CD14-positive monocyte (primary cell): ENCODE results near the gene SERPING1. TPM values are rescaled to one million over a fixed set of nuclear protein-coding genes. Genes with fewer than 3 reads are reported as not detected.
A peak's percentile ranks its signal among the peaks of the same experiment; 100 is the strongest.

Experiments
- DNase-seq, 3 donors: peaks; one replicate each; pipeline ENCODE4 v3.0.0-alpha.2; 2011 to 2022
- H2AFZ ChIP-seq: 2 replicates; pipeline ENCODE4 v1.6.0; 2012; ENCODE audit warnings: mild to moderate bottlenecking, low read depth, low read length, inconsistent platforms; ENCODE audit not compliant: insufficient read depth, poor library complexity, severe bottlenecking
- H3K27ac ChIP-seq, 2 donors: 1 replicate in 1 of 2; 2 replicates in 1 of 2; pipeline ENCODE4 v1.5.1; 2012 to 2013; ENCODE audit warnings: low read length in 2 of 2, control low read depth in 1 of 2, inconsistent platforms in 1 of 2, low read depth in 1 of 2, mild to moderate bottlenecking in 1 of 2
- H3K27me3 ChIP-seq, 2 donors: one replicate each; pipeline versions ENCODE4 v1.6.0 to v1.6.1; 2011 to 2013; ENCODE audit warnings: low read length in 2 of 2; ENCODE audit not compliant: control insufficient read depth in 2 of 2, insufficient read depth in 2 of 2
- H3K36me3 ChIP-seq, 2 donors: replicated peaks in 1 of 2; 1 replicate in 1 of 2; 2 replicates in 1 of 2; pipeline versions ENCODE4 v1.5.1 to v1.6.1; 2012 to 2013; ENCODE audit warnings: low read length in 2 of 2, control low read depth in 1 of 2, inconsistent platforms in 1 of 2, mild to moderate bottlenecking in 1 of 2; ENCODE audit not compliant: insufficient read depth in 2 of 2, control insufficient read depth in 1 of 2
- H3K4me1 ChIP-seq, 2 donors: 1 replicate in 1 of 2; 2 replicates in 1 of 2; pipeline versions ENCODE4 v1.5.1 to v1.6.1; 2012 to 2013; ENCODE audit warnings: low read length in 2 of 2, control low read depth in 1 of 2, inconsistent platforms in 1 of 2, mild to moderate bottlenecking in 1 of 2, moderate library complexity in 1 of 2; ENCODE audit not compliant: insufficient read depth in 2 of 2, control insufficient read depth in 1 of 2
- H3K4me2 ChIP-seq: replicated peaks from 2 replicates; pipeline ENCODE3; 2012; ENCODE audit warnings: low read length, moderate library complexity, mild to moderate bottlenecking; ENCODE audit not compliant: poor library complexity, severe bottlenecking; ENCODE audit errors: extremely low read depth
- H3K4me3 ChIP-seq, 3 experiments: fragments of 200-600 bp in 1 of 3; sonication (generic) in 1 of 3; replicated peaks in 1 of 3; 1 replicate in 2 of 3; 2 replicates in 1 of 3; pipeline ENCODE4 v1.5.1; 2011 to 2013; ENCODE audit warnings: low read length in 3 of 3, mild to moderate bottlenecking in 3 of 3, control low read depth in 2 of 3, low read depth in 2 of 3, inconsistent platforms in 1 of 3, moderate library complexity in 1 of 3
- H3K79me2 ChIP-seq: 2 replicates; pipeline ENCODE4 v1.6.0; 2012; ENCODE audit warnings: mild to moderate bottlenecking, control low read depth, inconsistent platforms, low read length, moderate library complexity; ENCODE audit not compliant: insufficient read depth
- H3K9ac ChIP-seq: 2 replicates; pipeline ENCODE4 v1.6.0; 2017; ENCODE audit warnings: low read length, mild to moderate bottlenecking; ENCODE audit not compliant: insufficient read depth, poor library complexity, severe bottlenecking
- H3K9me3 ChIP-seq, 2 donors: replicated peaks in 1 of 2; 1 replicate in 1 of 2; 2 replicates in 1 of 2; pipeline versions ENCODE4 v1.5.1 to v1.6.1; 2012 to 2013; ENCODE audit warnings: low read length in 2 of 2, control low read depth in 1 of 2; ENCODE audit not compliant: control insufficient read depth in 1 of 2, insufficient read depth in 1 of 2
- H4K20me1 ChIP-seq: 2 replicates; pipeline ENCODE4 v1.6.0; 2012; ENCODE audit warnings: mild to moderate bottlenecking, low read length, control low read depth, moderate library complexity; ENCODE audit not compliant: insufficient read depth
- H3K27ac Mint-ChIP-seq, 7 donors: one replicate each; pipeline ENCODE4 v1.8.0; 2020; ENCODE audit warnings: mild to moderate bottlenecking in 7 of 7, mixed read lengths in 7 of 7, moderate library complexity in 6 of 7, inconsistent platforms in 2 of 7
- H3K27me3 Mint-ChIP-seq, 3 donors: one replicate each; pipeline ENCODE4 v1.8.0; 2021 to 2022; ENCODE audit warnings: low read depth in 3 of 3, mild to moderate bottlenecking in 3 of 3, mixed read lengths in 3 of 3, moderate library complexity in 3 of 3, inconsistent platforms in 1 of 3
- H3K36me3 Mint-ChIP-seq, 2 donors: one replicate each; pipeline ENCODE4 v1.8.0; 2020; ENCODE audit warnings: mixed read lengths in 2 of 2, inconsistent platforms in 1 of 2, mild to moderate bottlenecking in 1 of 2
- H3K4me1 Mint-ChIP-seq: one replicate; pipeline ENCODE4 v1.8.0; 2020; ENCODE audit warnings: mild to moderate bottlenecking, mixed read lengths
- H3K4me3 Mint-ChIP-seq, 2 donors: one replicate each; pipeline ENCODE4 v1.8.0; 2020; ENCODE audit warnings: mild to moderate bottlenecking in 2 of 2, mixed read lengths in 2 of 2, moderate library complexity in 1 of 2
- H3K9me3 Mint-ChIP-seq, 7 donors: one replicate each; pipeline ENCODE4 v1.8.0; 2020 to 2022; ENCODE audit warnings: mixed read lengths in 7 of 7, mild to moderate bottlenecking in 6 of 7, moderate library complexity in 6 of 7, inconsistent platforms in 2 of 7
- CTCF ChIP-seq: fragments of 200-600 bp; IDR thresholded peaks from one replicate; pipeline ENCODE4 v1.8.0; 2022; ENCODE audit warnings: antibody characterized with exemption, mild to moderate bottlenecking
- WGBS: methylation state at CpG from one replicate; pipeline ENCODE4 v1.1.5; 2013; ENCODE audit warnings: missing lambda C conversion rate; ENCODE audit not compliant: insufficient coverage; 5-methylcytosine and 5-hydroxymethylcytosine counted together
- intact Hi-C, 2 donors: fragments of 100-400 bp; cut with micrococcal nuclease; formaldehyde crosslinking; loops; one replicate each; pipeline versions ENCODE4 v1.15.0 to v1.15.1; 2023
- polyA plus RNA-seq, 3 donors: library from polyadenylated mRNA; depleted of rRNA in 1 of 3; unstranded in 2 of 3; stranded (reverse) in 1 of 3; fragments of 300-500 nt in 2 of 3; fragments of >200 nt in 1 of 3; fragmentation: Illumina TruSeq in 2 of 3; gene quantifications; 1 replicate in 2 of 3; 2 replicates in 1 of 3; pipeline ENCODE4 v1.2.3, GENCODE V29; 2012 to 2021

The SERPING1 gene
- polyA plus RNA-seq, 3 donors, result 7.3 to 10.8 (median 8.5) TPM

- Histone ChIP-seq H4K20me1 (peaks cover 31% of the 10 kb centered on the region), H3K4me3 (peak overlapping the region; percentile 69 to 100 (median 98)), H3K4me2 (peak overlapping the region; percentile 96), H3K9ac (peak overlapping the region; percentile 76), H3K27me3 (no peaks in the 10 kb centered on the region), H2AFZ (peak overlapping the region; percentile 98), H3K27ac (peak overlapping the region; percentile 63 to 93), H3K79me2 (peaks cover 61% of the 10 kb centered on the region), H3K4me1 (peaks cover 32 to 44% of the 10 kb centered on the region in 2 donors), H3K9me3 (no peaks in the 10 kb centered on the region), H3K36me3 (peaks cover 9 to 15% of the 10 kb centered on the region in 2 donors)
- TF ChIP-seq CTCF, result no peak
- H3K27ac Mint-ChIP-seq, result peak overlapping the region; percentile 84 to 95 (median 93)
- H3K9me3 Mint-ChIP-seq, result no peaks in the 10 kb centered on the region
- no peaks in the 10 kb centered on the region for H3K27me3 Mint-ChIP-seq
- H3K4me3 Mint-ChIP-seq, result peak overlapping the region; percentile 95 to 98
- peaks cover 45% of the 10 kb centered on the region for H3K4me1 Mint-ChIP-seq
- WGBS, result 0% methylated on average over 2 of the region's 4 CpGs
- peak; percentile 50 to 79 (median 77) for DNase-seq
- intact Hi-C loops, result loop anchor here (2.0 to 5.0 kb wide), 3 partner anchors 81 to 236 kb away; partner anchors contain the start of gene ZDHHC5 (in 1 of the 2)
- H3K36me3 Mint-ChIP-seq, result peaks cover 7 to 21% of the 10 kb centered on the region in 2 donors
Measured at GRCh38 chr11:57566005-57566904, 31.2 kb upstream of the SERPING1 start.

GRCh38 chr11:57566905-57567514, 30.5 kb upstream of the SERPING1 start:
- no peaks in the 10 kb centered on the region for H3K27me3 ChIP-seq
- WGBS, result 2% methylated on average over 7 of the region's 15 CpGs
- H3K9ac ChIP-seq, result peak overlapping the region; percentile 76
- peaks cover 53% of the 10 kb centered on the region for H3K79me2 ChIP-seq
- H3K4me2 ChIP-seq, result peak overlapping the region; percentile 96
- intact Hi-C loops, result loop anchor here (2.0 to 5.0 kb wide), 3 partner anchors 80 to 235 kb away; partner anchors contain the start of gene ZDHHC5 (in 1 of the 2)
- peak overlapping the region; percentile 63 to 93 for H3K27ac ChIP-seq
- Mint-ChIP-seq H3K27me3 (peaks cover 0 to under 1% (median 0%) of the 10 kb centered on the region in 3 donors), H3K36me3 (peaks cover 7 to 16% of the 10 kb centered on the region in 2 donors), H3K27ac (peak overlapping the region; percentile 84 to 95 (median 93)), H3K4me1 (peaks cover 53% of the 10 kb centered on the region), H3K4me3 (peak overlapping the region; percentile 95 to 98), H3K9me3 (no peaks in the 10 kb centered on the region)
- peak; percentile 8 to 20 (median 14) for DNase-seq
- peak overlapping the region; percentile 98 for H2AFZ ChIP-seq
- H3K4me3 ChIP-seq, result peak overlapping the region; percentile 69 to 100 (median 98)
- peaks cover 7 to 8% of the 10 kb centered on the region in 2 donors for H3K36me3 ChIP-seq
- no peaks in the 10 kb centered on the region for H3K9me3 ChIP-seq
- no peak for TF ChIP-seq CTCF
- peaks cover 39 to 51% of the 10 kb centered on the region in 2 donors for H3K4me1 ChIP-seq
- peaks cover 23% of the 10 kb centered on the region for H4K20me1 ChIP-seq
